MM.1S (cell line): ENCODE results near the gene CHP1.

Source experiments
- EZH2 ChIP-seq: fragments of 300-600 bp; sonication (generic); optimal IDR thresholded peaks from 2 replicates; pipeline ENCODE3; 2017; ENCODE audit warnings: low read depth, mild to moderate bottlenecking, antibody characterized with exemption, low read length, mixed read lengths
- EZH2phosphoT487 ChIP-seq: fragments of 300-600 bp; sonication (generic); IDR thresholded peaks from 2 replicates; pipeline ENCODE4 v1.6.1; 2018; ENCODE audit warnings: antibody characterized with exemption, low read length
- TF ChIP-seq, protein P1 (sequence below): fragments of 300-600 bp; sonication (generic); IDR thresholded peaks from 2 replicates; pipeline ENCODE4 v1.5.1; 2016; ENCODE audit warnings: antibody characterized with exemption, low read length, mixed read lengths

DNA sequence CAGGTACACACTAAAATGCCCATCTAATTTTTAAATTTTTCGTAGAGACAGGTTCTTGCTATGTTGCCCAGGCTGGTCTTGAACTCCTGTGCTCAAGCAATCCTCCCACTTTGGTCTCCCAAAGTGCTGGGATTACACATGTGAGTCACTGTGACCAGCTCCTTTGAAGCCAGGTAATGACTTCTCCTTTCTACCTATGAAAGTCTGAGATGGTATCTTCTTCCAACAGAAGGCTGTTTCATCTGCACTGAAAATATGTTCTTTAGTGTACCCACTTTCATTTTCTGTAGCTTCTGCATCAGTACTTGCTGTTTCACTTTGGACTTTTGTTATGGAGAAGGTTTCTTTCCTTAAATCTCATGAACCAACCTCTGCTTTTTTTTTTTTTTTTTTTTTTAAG lies 92.5 kb downstream of the CHP1 start:
- TF ChIP-seq EZH2, result no peak
- TF ChIP-seq, protein P1, sequence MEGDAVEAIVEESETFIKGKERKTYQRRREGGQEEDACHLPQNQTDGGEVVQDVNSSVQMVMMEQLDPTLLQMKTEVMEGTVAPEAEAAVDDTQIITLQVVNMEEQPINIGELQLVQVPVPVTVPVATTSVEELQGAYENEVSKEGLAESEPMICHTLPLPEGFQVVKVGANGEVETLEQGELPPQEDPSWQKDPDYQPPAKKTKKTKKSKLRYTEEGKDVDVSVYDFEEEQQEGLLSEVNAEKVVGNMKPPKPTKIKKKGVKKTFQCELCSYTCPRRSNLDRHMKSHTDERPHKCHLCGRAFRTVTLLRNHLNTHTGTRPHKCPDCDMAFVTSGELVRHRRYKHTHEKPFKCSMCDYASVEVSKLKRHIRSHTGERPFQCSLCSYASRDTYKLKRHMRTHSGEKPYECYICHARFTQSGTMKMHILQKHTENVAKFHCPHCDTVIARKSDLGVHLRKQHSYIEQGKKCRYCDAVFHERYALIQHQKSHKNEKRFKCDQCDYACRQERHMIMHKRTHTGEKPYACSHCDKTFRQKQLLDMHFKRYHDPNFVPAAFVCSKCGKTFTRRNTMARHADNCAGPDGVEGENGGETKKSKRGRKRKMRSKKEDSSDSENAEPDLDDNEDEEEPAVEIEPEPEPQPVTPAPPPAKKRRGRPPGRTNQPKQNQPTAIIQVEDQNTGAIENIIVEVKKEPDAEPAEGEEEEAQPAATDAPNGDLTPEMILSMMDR, result no peak
- no peak for TF ChIP-seq EZH2phosphoT487
